Choroid plexus epithelial cell (primary cell): ENCODE measurements around the gene ROBO3.

Experiments
- DNase-seq: peaks from one replicate; pipeline ENCODE4 v3.0.0-alpha.2; 2010; ENCODE audit warnings: low read depth
- H3K4me3 ChIP-seq: 2 replicates; pipeline ENCODE4 v1.5.1; 2011; ENCODE audit warnings: low read depth, mild to moderate bottlenecking, control low read depth, low read length, moderate library complexity
- CTCF ChIP-seq: conservative IDR thresholded peaks from 2 replicates; pipeline ENCODE4 v1.5.1; 2011; ENCODE audit warnings: low read depth, mild to moderate bottlenecking, control low read depth, inconsistent platforms, low read length, moderate library complexity

Gene ROBO3

GRCh38 chr11:124869856-124870387 lies 4.7 kb downstream of the ROBO3 start:
- no peak for DNase-seq
- H3K4me3 ChIP-seq = no peak overlapping the region
- TF ChIP-seq CTCF = no peak

- no peak for TF ChIP-seq CTCF
- no peak overlapping the region for H3K4me3 ChIP-seq
- DNase-seq = no peak
Measured at GRCh38 chr11:124870430-124870829, 5.2 kb downstream of the ROBO3 start.

GRCh38 chr11:124872280-124872679 lies 7.0 kb downstream of the ROBO3 start:
- DNase-seq = no peak

GRCh38 chr11:124872741-124873140 lies 7.5 kb downstream of the ROBO3 start:
- H3K4me3 ChIP-seq = no peak overlapping the region
- TF ChIP-seq CTCF = no peak
- no peak for DNase-seq

More at GRCh38 chr11:124872280-124872679, 7.0 kb downstream of the ROBO3 start:
- TF ChIP-seq CTCF = no peak
- H3K4me3 ChIP-seq = no peak overlapping the region

- no peak for DNase-seq
- no peak overlapping the region for H3K4me3 ChIP-seq
Measured at GRCh38 chr11:124873951-124874350, 8.7 kb downstream of the ROBO3 start.

GRCh38 chr11:124874571-124875255 lies 9.5 kb downstream of the ROBO3 start:
- no peak for DNase-seq
- H3K4me3 ChIP-seq = no peak overlapping the region
- no peak for TF ChIP-seq CTCF

More at GRCh38 chr11:124873951-124874350, 8.7 kb downstream of the ROBO3 start:
- no peak for TF ChIP-seq CTCF

GRCh38 chr11:124875401-124875800 lies 10.2 kb downstream of the ROBO3 start:
- no peak for TF ChIP-seq CTCF
- no peak for DNase-seq
- H3K4me3 ChIP-seq = no peak overlapping the region
